ENCODE results near the gene SMIM7.
A peak's percentile ranks its signal among the peaks of the same experiment; 100 is the strongest.
"Not testable (repeated sequence)": the region's sequence is repeated elsewhere in the genome, so short reads cannot be mapped to it uniquely, and the experiment has no call there.

Gene SMIM7

DNA sequence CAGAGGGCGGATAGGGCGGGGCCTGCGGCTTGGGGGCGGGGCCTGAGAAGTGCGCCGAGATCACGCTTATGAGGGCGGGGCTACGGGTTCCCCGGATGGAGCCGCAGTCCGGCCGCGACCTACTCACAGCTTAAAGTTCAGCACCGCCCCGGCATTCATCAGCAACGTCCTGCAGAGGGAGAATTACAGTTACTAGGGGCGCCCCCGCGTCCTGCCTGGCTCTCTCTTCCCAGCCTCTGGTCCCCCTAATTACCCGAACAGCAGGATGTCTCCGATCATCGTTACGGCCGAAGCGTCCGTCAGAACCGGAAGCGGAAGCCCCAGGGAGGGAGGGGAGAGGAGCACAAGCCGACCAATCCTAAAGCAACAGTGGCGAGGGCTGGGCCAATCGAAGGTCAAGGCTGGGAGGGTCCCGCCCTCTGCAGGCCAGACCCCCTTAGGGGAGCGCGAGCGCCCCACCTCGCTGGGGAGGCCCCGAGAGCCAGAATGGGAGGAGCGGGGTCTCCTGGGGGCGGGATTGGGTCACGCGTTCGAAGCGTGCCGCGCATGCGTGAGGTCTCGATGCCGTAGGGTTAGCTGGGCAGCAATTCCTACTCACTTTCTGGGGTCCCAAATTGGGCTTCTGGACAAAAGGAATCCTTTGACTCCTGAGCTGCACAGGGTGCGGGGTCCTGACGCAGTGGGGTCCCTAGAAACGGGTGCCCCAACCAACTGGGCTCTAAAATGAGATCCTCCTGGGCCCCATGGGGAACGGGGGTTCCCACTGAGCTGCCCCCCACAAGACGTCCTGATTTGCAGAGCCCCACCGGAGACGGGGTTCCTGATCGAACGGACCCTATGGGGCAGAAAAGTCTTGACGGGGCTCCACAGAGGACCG lies at the start of gene SMIM7:
Gene SMIM7, minus strand, starts transcription at position 313 of the 877 bp plus-strand sequence. Its CDS starts 34 bp downstream, at position 279.
- peak; percentile 96 to 99 for DNase-seq

DNA sequence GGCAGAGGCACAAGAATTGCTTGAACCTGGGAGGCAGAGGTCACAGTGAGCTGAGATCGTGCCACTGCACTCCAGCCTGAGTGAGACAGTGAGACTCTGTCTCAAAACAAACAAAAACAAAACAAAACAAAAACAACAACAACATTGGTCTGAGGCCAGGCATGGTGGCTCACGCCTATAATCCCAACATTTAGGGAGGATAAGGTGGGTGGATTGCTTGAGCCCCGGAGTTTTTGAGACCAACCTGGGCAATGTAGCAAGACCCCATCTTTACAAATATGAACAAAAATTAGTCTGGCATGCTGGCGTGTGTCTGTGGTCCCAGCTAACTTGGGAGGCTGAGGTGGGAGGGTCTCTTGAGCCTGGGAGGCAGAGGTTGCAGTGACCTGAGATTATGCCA lies 43.7 kb upstream of the SMIM7 start:
- DNase-seq, result no peak

GRCh38 chr19:16702123-16702522 lies 42.2 kb upstream of the SMIM7 start:
- no peak for DNase-seq

DNA sequence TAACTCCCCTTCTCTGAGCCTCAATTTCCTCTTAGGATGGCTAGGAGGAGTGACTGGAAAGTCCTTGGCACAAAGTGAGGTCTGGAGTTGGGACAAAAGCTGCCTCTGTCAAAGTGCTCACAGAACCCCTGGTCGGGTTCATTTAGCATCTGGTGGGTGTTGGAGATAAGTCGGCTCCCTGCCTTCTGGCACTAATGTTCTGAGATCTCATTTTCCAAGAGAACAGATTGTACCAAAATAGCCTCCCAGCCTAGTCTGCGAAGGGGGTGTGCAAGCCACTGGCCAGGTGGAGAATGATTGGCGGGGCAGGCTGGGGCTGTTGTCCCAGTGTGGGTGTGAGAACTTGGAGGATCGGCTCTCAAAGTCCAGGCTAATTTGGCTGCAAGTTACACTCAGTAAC lies 39.0 kb upstream of the SMIM7 start:
- DNase-seq, result no peak

DNA sequence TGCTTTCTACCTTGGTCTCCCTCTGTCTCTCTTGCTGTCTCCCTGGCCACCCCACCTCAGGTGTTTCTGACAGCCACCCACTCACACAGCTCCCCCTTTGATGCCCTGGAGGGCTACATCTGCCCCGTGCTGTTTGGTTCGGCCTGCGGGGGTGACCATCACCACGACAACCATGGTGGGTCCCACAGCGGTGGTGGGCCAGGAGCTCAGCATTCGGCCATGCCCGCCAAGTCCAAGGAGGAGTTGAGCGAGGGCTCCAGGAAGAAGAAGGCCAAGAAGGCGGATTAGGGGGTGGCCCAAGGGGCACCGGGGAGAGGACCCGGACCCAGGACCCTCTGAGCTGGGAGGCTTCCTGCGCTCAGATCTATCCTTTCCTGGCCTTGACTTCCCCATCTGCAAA lies 28.1 kb upstream of the SMIM7 start:
- DNase-seq, result no peak

DNA sequence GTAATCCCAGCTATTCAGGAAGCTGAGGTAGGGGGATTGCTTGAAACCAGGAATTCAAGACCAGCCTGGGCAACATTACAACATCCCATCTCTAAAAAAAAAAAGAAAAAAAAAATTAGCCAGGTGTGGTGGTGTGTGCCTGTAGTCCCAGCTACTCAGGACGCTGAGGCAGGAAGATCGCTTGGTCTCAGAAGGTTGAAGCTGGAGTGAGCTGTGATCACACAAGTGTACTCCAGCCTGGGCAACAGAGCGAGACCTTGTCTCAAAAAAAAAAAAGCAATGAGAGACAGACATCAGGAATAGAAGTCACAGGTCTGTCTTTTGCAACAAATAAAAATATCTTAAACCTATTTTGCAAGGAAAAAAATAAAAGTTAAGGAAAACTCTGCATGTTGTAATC lies 24.3 kb upstream of the SMIM7 start:
- DNase-seq, result no peak

DNA sequence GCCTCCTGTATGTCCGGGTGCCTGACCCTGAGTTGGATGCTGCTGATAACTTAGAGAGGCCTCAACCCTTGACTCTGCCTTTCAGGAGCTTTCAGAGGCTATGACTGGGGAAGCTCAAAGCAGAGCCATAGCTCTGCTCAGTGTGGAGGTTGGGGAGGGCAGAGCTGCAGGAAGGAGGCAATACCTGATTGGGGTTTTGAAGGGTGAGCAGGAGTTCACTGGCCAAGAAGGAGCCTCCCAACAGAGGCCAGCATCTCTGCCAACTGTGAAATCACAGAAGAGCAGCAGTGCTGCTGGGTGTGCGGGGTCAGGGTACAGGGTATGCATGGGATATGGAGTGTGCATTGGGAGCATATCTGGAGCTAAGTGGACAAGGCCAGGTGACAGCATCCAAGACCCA lies 22.6 kb upstream of the SMIM7 start:
- no peak for DNase-seq

- no peak for DNase-seq
Observed at GRCh38 chr19:16679811-16680210, 19.9 kb upstream of the SMIM7 start.

DNA sequence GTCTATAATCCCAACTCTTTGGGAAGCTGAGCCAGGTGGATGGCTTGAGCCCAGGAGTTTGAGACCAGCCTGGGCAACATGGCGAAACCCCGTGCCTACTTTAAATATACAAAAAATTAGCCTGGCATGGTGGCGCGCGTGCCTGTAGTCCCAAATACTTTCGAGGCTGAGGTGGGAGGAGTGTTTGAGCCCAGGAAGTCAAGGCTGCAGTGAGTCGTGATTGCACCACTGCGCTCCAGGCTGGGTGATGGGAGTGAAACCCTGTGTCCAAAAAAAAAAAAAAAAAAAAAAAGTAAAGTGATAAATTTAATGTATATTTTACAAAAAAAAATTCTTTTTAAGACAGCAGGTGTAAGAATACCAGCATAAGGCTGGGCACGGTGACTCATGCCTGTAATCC lies 18.6 kb upstream of the SMIM7 start:
- no peak for DNase-seq

DNA sequence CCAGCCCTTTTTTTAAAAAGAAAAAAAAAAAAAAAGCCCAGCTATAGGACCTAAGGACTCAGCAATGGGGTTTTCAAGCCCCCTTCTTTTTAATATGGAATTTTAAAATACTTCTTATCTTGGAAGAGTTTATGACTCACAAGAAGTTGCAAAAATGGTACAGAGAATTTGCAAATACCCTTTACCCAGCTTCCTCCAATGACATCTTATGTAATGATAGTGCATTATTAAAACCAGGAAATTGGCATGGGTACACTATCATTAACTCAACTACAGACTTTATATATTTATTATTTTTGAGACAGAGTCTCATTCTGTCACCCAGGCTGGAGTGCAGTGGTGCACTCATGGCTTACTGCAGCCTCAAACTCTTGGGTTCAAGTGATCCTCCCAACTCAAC lies 17.1 kb upstream of the SMIM7 start:
- no peak for DNase-seq

DNA sequence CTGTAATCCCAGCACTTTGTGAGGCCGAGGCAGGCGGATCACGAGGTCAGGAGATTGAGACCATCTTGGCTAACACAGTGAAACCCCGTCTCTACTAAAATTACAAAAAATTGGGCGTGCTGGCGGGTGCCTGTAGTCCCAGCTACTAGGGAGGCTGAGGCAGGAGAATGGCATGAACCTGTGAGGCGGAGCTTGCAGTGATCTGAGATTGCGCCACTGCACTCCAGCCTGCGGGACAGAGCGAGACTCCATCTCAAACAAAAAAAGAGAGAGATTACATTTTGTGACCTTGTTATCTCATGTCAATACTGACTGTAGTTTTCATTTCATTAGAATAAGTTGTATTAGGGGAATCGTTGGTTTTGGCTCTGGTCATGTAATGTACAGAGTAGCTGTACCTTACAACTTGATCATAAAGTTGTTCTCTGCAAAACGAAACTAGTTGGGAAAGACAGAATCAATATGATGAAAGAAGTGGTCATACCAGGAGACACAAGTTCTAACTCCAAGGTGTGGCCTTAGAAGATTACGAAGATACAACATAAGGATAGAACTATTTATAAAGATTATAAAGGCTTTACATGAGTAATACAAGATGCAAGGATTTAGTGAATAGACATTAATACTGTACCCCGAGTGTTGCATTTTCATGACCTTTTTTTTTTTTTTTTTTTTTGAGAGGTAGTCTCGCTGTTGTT lies 16.3 kb upstream of the SMIM7 start:
- no peak for DNase-seq

- DNase-seq, result not testable (repeated sequence)
Observed at GRCh38 chr19:16673839-16674238, 13.9 kb upstream of the SMIM7 start.

GRCh38 chr19:16673231-16673630 lies 13.3 kb upstream of the SMIM7 start:
- no peak for DNase-seq

- DNase-seq, result no peak
Observed at GRCh38 chr19:16671652-16672274, 11.8 kb upstream of the SMIM7 start.

- DNase-seq, result no peak
Observed at GRCh38 chr19:16670291-16670690, 10.3 kb upstream of the SMIM7 start.

DNA sequence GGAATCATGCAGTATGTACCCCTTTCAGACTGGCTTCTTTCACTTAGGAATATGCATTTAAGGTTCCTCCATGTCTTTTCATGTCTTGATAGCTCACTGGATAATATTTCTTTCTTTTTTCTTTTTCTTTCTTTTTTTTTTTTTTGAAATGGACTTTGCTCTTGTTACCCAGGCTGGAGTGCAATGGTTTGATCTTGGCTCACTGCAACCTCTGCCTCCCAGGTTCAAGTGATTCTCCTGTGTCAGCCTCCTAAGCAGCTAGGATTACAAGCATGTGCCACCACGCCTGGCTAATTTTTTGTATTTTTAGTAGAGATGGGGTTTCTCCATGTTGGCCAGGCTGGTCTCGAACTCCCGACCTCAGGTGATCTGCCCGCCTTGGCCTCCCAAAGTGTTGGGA lies 8.8 kb upstream of the SMIM7 start:
- not testable (repeated sequence) for DNase-seq

GRCh38 chr19:16668176-16668575 lies 8.2 kb upstream of the SMIM7 start:
- DNase-seq, result no peak

DNA sequence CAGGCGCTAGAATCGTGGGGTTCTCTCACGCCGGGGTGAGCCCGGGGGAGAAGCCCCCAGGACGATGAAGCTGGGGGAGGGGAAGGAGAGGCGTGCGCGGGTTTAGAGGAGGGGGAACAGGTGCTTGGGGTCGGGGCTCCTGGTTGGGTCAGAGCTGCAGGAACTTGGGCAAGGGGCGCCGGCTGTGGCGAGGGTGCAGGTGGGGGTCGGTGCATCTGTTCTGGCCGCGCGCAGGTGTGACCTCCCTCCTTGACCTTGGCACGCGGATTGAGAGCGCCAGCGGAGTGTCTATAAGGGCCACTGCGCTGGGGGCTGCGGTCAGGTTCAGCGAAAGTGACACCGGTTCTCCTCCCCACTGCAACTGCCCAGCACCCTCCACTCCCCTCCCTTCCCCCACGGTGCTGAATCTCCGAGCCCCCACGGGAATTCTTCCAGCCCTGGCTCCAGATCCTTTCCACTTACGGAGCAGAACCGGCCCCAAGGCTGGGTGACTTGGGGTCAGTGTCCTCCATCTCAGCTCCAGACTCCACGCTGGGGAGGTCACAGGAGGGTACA lies 1.6 kb upstream of the SMIM7 start:
- DNase-seq, result peak in 1 of 2 experiments; percentile 8

GRCh38 chr19:16660763-16661479 lies 977 bp upstream of the SMIM7 start, which contains the start of gene TMEM38A:
Gene TMEM38A, plus strand, starts transcription at chr19:16661139. Its CDS starts 79 bp downstream, at chr19:16661218.
- DNase-seq, result peak; percentile 32 to 43

GRCh38 chr19:16659464-16659831 lies 496 bp downstream of the SMIM7 start:
- DNase-seq, result no peak

DNA sequence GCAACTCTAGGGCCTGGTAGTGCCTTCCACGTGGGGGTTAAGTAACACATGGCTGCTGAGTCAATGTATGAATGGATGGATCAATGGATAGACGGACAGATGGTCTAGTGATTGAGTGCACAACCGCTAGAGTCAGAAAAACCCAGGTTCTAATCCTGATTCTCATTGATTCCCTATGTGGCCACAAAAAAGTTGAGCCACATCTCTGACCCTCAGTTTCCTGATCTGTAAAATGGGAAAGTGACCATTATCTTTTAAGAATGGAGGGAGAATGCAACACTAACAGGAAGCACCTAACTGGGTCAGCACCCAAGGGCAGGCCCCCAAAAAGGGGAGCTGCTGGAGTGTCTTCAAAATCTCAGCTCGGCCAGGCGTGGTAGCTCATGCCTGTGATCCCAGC lies 2.6 kb downstream of the SMIM7 start:
- DNase-seq, result no peak

DNA sequence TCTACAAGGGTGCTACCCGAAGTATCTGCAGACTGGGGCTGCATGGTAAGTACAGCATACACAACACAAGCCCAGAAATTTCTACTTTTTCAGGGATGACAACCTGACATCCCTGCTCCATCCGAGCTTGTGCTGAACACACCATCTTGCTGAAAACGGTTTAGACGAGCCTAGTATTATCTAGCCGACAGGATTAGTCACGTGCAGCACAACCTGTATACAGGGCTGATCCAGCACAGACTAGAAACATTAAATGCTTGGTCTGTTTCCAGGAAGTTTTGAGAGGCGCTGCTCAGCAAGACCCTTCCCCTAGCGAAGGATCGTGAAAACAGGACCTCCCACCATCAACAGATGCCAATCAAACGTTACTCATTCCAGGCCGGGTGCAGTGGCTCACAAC lies 4.2 kb downstream of the SMIM7 start:
- DNase-seq, result no peak

DNA sequence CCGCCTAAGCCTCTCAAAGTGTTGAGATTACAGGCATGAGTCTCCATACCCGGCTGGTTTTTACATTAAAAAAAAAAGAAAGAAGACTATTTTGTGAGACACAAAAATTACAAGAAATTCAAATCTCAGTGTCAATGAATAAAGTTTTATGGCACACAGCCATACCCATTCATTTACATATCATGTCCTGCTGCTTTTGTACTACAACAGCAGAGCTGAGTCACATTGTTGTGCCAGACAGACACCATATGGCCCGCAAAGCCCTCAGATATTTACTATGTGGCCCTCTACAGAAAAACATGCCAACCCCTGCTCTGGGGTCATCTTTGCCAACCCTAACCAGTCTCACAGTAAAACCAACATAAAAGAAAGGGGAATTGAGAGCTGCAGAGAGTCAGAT lies 5.3 kb downstream of the SMIM7 start:
- DNase-seq, result no peak
